ENCODE data around the gene NEB.

DNA sequence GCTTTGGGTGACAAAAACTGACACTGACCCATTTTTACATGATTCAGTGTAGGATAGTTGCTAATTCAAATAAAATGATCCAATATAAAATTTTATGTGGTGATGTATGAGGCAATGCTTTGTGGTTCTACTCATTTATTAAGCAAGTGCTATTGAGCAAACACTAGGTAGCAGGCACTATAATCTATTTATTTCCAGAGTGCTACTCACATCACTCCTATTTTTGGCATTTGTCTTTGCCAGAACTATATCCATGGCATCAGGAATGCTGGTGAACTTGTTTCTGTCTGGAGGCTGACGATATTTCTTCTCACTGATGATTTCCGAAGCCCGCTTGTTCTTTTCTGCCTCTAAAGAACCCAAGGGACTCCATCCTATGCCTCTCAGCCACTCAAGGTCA, 84.3 kb downstream of the NEB start:
- TF ChIP-seq, protein P1, sequence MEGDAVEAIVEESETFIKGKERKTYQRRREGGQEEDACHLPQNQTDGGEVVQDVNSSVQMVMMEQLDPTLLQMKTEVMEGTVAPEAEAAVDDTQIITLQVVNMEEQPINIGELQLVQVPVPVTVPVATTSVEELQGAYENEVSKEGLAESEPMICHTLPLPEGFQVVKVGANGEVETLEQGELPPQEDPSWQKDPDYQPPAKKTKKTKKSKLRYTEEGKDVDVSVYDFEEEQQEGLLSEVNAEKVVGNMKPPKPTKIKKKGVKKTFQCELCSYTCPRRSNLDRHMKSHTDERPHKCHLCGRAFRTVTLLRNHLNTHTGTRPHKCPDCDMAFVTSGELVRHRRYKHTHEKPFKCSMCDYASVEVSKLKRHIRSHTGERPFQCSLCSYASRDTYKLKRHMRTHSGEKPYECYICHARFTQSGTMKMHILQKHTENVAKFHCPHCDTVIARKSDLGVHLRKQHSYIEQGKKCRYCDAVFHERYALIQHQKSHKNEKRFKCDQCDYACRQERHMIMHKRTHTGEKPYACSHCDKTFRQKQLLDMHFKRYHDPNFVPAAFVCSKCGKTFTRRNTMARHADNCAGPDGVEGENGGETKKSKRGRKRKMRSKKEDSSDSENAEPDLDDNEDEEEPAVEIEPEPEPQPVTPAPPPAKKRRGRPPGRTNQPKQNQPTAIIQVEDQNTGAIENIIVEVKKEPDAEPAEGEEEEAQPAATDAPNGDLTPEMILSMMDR (IDR thresholded peaks at IDR 0.05) = no peak
- TF ChIP-seq EP300 (IDR thresholded peaks at IDR 0.05) = no peak
- TF ChIP-seq POLR2A (IDR thresholded peaks at IDR 0.05) = no peak
